Central memory CD8-positive, alpha-beta T cell (primary cell): ENCODE data around the gene LRRN4.

ENCODE experiments used
- ATAC-seq: fragments of 150-1000 bp; cut with Tn5 transposase; replicated peaks from 2 replicates; pipeline ENCODE4 v1.10.0; 2022; ENCODE audit warnings: mild to moderate bottlenecking, moderate FRiP score, moderate number of reproducible peaks; ENCODE audit not compliant: poor library complexity, severe bottlenecking; ENCODE audit errors: extremely low read depth
- DNase-seq, 2 donors: peaks; one replicate each; pipeline ENCODE4 v3.0.0; 2021; ENCODE audit warnings: low spot score in 2 of 2
- H3K27ac Mint-ChIP-seq: one replicate; pipeline ENCODE4 v1.8.0; 2022; ENCODE audit warnings: low read depth, mild to moderate bottlenecking, moderate library complexity, mixed read lengths
- H3K27me3 Mint-ChIP-seq: one replicate; pipeline ENCODE4 v1.8.0; 2022; ENCODE audit warnings: mixed read lengths
- H3K36me3 Mint-ChIP-seq: one replicate; pipeline ENCODE4 v1.8.0; 2022; ENCODE audit warnings: mild to moderate bottlenecking, moderate library complexity, mixed read lengths; ENCODE audit not compliant: insufficient read depth
- H3K4me1 Mint-ChIP-seq: one replicate; pipeline ENCODE4 v1.8.0; 2022; ENCODE audit warnings: mixed read lengths
- H3K4me3 Mint-ChIP-seq: one replicate; pipeline ENCODE4 v1.8.0; 2022; ENCODE audit warnings: mild to moderate bottlenecking, moderate library complexity, mixed read lengths
- H3K9me3 Mint-ChIP-seq: one replicate; pipeline ENCODE4 v1.8.0; 2022; ENCODE audit warnings: mixed read lengths

LRRN4 gene

DNA sequence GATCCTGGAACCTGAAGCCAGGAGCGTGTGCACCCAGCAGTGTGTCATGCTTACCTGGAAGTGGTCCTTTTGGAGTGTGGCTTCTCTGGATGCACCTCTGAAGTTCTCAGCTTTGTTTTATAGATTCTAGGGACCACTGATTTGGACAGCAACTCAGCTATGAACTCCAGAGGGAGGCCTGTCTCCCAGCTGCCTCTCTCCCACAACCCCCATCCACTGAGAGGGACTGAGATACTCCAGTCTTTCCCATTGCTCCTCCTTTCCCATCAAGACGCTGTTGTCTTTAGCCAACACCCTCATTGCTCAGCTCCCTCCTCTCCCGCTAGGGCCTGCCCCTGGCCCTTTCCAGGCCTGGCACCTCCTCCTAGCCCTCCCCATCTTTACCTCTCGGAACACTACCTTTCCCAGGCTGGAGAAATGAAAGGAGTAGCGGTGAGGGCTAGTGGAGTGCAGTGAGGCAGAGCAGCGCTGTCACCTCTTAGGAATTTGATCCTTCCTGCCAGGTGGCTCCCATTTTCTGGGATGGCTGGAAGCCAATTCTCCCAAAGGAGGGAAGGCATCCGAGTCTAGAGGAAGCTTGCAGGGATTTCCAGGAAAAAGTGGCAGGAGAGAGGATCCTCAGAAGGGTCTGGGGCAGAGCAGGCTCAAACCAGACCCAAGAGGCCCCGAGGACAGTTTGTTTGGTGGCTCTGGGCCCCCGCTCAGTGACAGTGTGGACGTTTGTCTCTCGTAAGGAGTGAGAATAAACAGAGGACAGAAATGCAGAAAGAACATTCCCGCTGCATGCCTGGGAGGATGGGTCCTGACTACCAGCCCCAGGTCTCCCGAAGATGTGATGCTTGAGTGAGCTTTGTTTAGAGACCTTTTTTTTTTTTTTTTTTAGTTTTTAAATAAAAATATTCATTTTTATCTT lies at the start of gene LRRN4:
Gene LRRN4 (minus strand): TSS at position 285 of the 913 bp plus-strand sequence. CDS start 1,261 bp downstream, outside the sequence.
- no peak within 1 kb of the TSS for H3K4me3 Mint-ChIP-seq

DNA sequence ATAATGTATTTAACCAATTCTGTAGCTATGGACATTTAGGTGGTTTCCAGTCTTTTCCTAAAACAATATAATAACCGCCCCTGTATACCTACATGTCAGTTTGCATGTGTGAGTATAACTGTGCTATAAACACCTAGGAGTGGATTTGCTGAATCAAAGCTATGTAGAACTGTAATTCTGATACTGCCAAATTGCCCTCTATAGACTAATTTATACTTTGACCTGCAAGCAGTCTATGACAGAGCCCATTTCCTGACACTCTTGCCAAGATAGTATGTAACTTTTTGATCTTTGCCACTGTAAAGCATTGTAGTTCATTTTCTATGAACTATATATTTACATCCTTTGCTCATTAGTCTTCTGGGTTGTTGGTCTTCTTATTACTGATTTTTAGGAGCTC lies 49.4 kb upstream of the LRRN4 start:
- no peaks in the 10 kb centered on the region for H3K9me3 Mint-ChIP-seq
- no peaks in the 10 kb centered on the region for H3K4me1 Mint-ChIP-seq
- no peaks in the 10 kb centered on the region for H3K36me3 Mint-ChIP-seq
- H3K27ac Mint-ChIP-seq = no peak overlapping the region
- H3K4me3 Mint-ChIP-seq = no peak overlapping the region
- ATAC-seq (no peak), DNase-seq (no peak)
- peaks cover 36% of the 10 kb centered on the region for H3K27me3 Mint-ChIP-seq

More for the DNA sequence above, at the start of gene LRRN4:
- ATAC-seq = no peak
- H3K27ac Mint-ChIP-seq = no peak within 1 kb of the TSS
- no peak for DNase-seq
- no peaks in the 10 kb centered on the region for H3K36me3 Mint-ChIP-seq
- no peaks in the 10 kb centered on the region for H3K9me3 Mint-ChIP-seq
- H3K4me1 Mint-ChIP-seq = no peaks in the 10 kb centered on the region
- H3K27me3 Mint-ChIP-seq = peaks cover 65% of the 10 kb centered on the region

DNA sequence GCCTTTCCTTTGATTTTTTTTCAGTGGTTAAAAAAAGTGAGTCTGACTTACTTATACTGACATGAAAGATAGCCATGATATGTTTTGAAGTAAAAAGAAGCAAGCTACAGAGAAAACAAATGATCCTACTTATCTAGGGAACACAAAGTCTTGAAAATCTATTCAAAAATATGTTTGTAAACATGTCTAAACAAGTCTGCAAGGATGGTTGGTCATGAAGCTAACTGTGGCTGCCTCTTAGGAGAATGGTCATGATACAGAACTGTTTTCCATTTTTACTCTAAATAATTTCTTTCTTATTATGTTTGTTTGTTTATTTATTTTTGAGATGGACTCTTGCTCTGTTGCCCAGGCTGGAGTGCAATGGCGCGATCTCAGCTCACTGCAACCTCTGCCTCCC lies 47.5 kb upstream of the LRRN4 start:
- Mint-ChIP-seq H3K27ac (no peak overlapping the region), H3K4me3 (no peak overlapping the region), H3K27me3 (peaks cover 42% of the 10 kb centered on the region), H3K36me3 (no peaks in the 10 kb centered on the region), H3K9me3 (no peaks in the 10 kb centered on the region), H3K4me1 (no peaks in the 10 kb centered on the region)
- ATAC-seq (no peak), DNase-seq (no peak)

DNA sequence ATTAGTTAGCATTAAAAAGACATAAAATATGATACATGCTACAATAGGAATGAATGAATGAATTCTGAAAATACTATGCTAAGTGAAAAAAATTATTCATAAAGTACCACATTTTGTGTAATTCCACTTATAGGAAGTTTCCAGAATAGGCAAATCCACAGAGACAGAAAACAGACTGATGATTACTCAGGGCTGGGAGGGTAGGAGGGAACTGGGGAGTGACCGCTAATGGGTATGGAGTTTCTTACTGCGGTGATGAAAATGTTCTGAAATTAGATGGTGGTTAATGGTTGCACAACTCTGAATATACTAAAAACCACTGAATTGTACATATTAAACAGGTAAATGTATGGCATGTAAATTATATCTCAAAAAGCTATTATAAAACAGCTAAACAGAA lies 46.4 kb upstream of the LRRN4 start:
- DNase-seq = no peak
- Mint-ChIP-seq H3K9me3 (no peaks in the 10 kb centered on the region), H3K27me3 (peaks cover 34% of the 10 kb centered on the region), H3K36me3 (no peaks in the 10 kb centered on the region), H3K4me3 (no peak overlapping the region), H3K27ac (no peak overlapping the region), H3K4me1 (no peaks in the 10 kb centered on the region)
- ATAC-seq = no peak

DNA sequence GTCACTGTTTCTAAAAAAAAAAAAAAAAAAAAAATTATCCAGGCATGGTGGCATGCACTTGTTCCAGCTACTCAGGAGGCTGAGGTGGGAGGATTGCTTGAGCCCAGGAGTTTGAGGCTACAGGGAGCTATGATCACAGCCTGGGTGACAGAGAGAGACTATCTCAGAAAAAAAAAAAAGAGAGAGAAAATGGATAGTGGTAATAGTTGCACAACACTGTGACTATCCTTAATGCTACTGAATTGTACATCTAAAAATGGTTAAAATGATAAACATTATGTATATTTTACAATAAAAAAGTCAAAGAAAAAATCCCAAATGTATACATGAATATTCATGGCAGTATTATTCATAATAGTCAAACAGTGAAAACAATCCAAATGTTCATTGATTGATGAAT lies 46.0 kb upstream of the LRRN4 start:
- H3K9me3 Mint-ChIP-seq = no peaks in the 10 kb centered on the region
- no peak overlapping the region for H3K27ac Mint-ChIP-seq
- no peaks in the 10 kb centered on the region for H3K4me1 Mint-ChIP-seq
- peaks cover 36% of the 10 kb centered on the region for H3K27me3 Mint-ChIP-seq
- no peak for ATAC-seq
- H3K4me3 Mint-ChIP-seq = no peak overlapping the region
- DNase-seq = no peak
- no peaks in the 10 kb centered on the region for H3K36me3 Mint-ChIP-seq

DNA sequence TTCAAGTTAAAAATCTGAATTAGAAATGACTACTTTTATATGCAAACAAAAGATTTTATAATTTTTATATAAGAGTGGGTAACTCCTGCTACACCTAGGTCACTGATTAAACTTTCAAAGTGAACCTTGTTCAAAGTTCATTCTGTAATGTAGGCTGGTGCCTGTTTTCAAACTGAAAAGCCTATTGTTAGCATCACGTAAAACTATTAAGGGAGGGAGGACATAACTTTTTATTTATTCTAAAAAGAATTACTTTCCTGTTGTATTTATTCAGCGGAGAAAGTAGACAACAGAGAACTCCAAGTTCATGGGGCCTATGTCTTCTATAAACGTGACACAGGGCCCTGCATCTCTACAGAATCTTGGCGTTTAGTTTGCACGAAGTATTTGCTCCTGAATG lies 41.5 kb upstream of the LRRN4 start:
- H3K27me3 Mint-ChIP-seq = peaks cover 34% of the 10 kb centered on the region
- ATAC-seq (no peak), DNase-seq (no peak)
- H3K36me3 Mint-ChIP-seq = no peaks in the 10 kb centered on the region
- no peak overlapping the region for H3K4me3 Mint-ChIP-seq
- no peak overlapping the region for H3K27ac Mint-ChIP-seq
- no peaks in the 10 kb centered on the region for H3K4me1 Mint-ChIP-seq
- no peaks in the 10 kb centered on the region for H3K9me3 Mint-ChIP-seq

DNA sequence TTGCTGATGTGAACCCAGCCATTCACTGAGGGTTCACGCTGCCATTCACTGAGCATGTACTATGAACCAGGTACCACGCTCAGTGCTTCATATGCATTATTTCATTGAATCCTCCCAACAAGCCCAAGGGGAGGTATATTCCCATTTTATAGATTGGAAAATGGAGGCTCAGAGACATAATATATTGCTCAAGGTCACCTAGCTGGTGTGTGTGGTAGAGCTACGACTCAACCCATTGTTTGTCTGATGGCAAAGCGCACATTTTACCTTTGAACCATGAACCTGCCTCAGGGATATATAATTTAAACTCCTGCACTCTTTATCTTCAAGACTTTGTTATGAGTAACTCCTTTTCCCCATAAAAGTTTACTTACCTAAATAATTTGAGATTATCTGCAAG lies 40.7 kb upstream of the LRRN4 start:
- H3K9me3 Mint-ChIP-seq = no peaks in the 10 kb centered on the region

DNA sequence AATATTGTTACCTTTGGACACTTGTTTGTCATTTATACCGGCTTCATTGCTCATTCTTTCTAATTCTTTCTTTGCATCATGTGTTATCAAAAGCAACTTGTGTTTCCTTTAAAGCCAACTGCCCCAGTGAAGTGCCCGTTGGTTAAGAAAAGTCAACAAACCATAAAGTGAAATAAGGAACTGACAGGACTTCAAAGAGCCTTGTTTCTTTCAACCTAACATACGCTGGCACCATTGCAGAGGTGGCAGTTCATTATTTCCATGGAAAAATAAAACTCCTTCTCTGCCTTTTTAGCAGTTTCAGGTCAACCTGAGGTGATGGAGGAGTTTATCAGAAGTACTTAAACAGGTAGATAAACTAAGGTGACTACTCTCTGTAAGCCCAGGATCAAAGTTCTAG lies 40.2 kb upstream of the LRRN4 start:
- H3K27me3 Mint-ChIP-seq = peaks cover 48% of the 10 kb centered on the region
- no peaks in the 10 kb centered on the region for H3K9me3 Mint-ChIP-seq
- no peak overlapping the region for H3K27ac Mint-ChIP-seq
- DNase-seq (no peak), ATAC-seq (no peak)
- H3K36me3 Mint-ChIP-seq = no peaks in the 10 kb centered on the region
- H3K4me3 Mint-ChIP-seq = no peak overlapping the region
- H3K4me1 Mint-ChIP-seq = no peaks in the 10 kb centered on the region

More for the DNA sequence above, 40.7 kb upstream of the LRRN4 start:
- DNase-seq (no peak), ATAC-seq (no peak)
- H3K27me3 Mint-ChIP-seq = peaks cover 43% of the 10 kb centered on the region
- H3K4me1 Mint-ChIP-seq = no peaks in the 10 kb centered on the region
- H3K27ac Mint-ChIP-seq = no peak overlapping the region
- H3K4me3 Mint-ChIP-seq = no peak overlapping the region
- H3K36me3 Mint-ChIP-seq = no peaks in the 10 kb centered on the region

DNA sequence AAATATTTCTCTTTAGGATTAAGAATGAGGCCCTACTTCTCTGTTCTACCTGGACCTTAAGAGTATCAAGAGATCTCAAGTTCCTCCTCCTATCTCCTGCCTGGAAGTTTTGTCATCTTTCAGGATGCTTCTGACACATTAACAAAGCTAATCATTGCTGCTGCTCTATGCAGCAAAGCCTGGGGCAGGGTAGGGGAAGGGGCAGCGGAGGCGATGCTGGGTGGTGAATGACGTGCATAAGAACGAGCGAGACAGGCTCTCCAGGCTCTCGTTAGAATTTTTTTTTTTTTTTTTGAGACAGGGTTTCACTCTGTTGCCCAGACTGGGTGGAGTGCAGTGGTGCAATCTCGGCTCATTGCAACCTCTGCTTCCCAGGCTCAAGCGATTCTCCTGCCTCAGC lies 37.8 kb upstream of the LRRN4 start:
- H3K27me3 Mint-ChIP-seq = peaks cover 46% of the 10 kb centered on the region
- no peaks in the 10 kb centered on the region for H3K36me3 Mint-ChIP-seq
- H3K9me3 Mint-ChIP-seq = no peaks in the 10 kb centered on the region
- H3K4me3 Mint-ChIP-seq = no peak overlapping the region
- no peak for ATAC-seq
- H3K4me1 Mint-ChIP-seq = no peaks in the 10 kb centered on the region
- no peak overlapping the region for H3K27ac Mint-ChIP-seq
- no peak for DNase-seq

DNA sequence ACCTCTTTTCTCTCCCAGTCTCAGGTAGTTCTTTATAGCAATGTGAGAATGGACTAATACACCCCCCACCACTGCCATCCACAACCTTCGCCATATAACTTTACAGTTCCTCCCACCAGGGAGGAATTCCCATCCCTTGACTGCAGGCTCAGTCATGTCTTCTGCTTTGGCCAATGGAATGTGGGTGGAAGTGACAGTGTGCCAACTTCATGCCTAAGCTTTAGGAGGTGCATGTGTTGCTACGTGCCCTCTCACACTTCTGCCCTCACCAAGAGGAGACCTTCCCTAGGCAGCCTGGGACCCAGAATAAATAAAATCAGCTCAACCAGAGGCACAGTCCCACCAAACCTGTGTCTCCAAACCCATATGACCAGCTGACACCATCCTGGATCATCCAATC lies 33.0 kb upstream of the LRRN4 start:
- H3K36me3 Mint-ChIP-seq = no peaks in the 10 kb centered on the region
- no peaks in the 10 kb centered on the region for H3K9me3 Mint-ChIP-seq
- peaks cover 28% of the 10 kb centered on the region for H3K27me3 Mint-ChIP-seq
- H3K4me3 Mint-ChIP-seq = no peak overlapping the region
- DNase-seq (no peak), ATAC-seq (no peak)
- H3K4me1 Mint-ChIP-seq = no peaks in the 10 kb centered on the region
- no peak overlapping the region for H3K27ac Mint-ChIP-seq

DNA sequence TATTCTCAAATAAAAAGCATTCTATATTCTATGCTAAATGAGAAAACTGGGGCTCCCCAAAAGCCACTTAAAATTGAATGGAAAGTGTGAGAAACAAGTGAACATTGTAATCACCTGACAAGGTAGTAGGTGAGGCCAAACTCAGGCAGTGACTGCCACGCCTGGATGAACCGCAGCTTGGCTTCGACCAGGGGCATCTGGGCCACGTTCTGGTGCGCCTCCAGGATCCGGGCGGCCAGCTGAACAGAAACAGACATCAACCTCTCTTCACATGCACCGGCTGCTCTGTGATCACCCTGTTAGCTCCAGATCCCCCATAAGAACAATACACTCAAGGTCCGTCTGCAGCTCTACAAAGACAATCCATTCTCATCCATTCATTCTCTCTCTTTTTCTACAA lies 30.1 kb upstream of the LRRN4 start:
- no peaks in the 10 kb centered on the region for H3K9me3 Mint-ChIP-seq
- H3K36me3 Mint-ChIP-seq = no peaks in the 10 kb centered on the region
- ATAC-seq (no peak), DNase-seq (no peak)
- H3K27me3 Mint-ChIP-seq = peaks cover 35% of the 10 kb centered on the region
- no peak overlapping the region for H3K27ac Mint-ChIP-seq
- no peaks in the 10 kb centered on the region for H3K4me1 Mint-ChIP-seq
- no peak overlapping the region for H3K4me3 Mint-ChIP-seq

DNA sequence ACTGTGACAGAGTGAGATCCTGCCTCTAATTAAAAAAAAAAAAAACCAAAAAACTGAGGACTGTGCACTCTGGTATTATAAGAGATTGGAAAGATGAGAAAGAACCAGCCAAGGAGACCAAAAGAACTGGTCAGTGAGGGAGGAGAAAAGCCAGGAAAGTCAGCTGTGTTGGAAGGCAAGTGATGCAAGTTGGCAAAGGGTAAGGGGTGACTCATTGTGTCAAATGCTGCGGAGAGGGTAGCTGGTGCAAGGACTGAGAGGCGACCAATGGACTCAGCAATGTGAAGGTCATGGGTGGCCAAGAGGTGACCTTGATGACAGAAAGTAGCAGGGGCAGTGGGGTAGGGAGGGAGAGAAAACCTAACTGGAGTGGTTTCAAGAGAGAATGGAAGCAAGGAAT lies 27.4 kb upstream of the LRRN4 start:
- Mint-ChIP-seq H3K36me3 (no peaks in the 10 kb centered on the region), H3K4me1 (no peaks in the 10 kb centered on the region), H3K27me3 (peaks cover 24% of the 10 kb centered on the region), H3K27ac (no peak overlapping the region), H3K9me3 (no peaks in the 10 kb centered on the region), H3K4me3 (no peak overlapping the region)
- no peak for ATAC-seq
- no peak for DNase-seq

DNA sequence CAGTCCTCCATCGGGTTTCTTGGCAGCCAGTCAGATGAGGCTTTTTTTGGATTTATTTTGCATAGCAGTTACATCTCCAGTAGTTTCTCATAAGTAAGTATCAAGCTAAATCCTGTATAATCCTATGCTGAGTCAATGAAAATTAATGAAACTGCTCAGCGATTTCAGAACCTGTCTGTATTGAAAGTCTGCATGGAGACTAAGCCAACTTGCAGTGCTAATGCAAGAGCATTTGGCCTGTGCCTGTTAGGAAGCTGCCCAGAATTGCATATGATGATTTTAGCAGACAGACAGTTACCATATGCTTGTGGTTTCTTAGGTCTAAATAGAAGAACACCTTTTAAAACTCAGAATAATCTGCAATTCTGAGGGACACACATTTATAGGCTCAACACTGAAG lies 25.2 kb upstream of the LRRN4 start:
- Mint-ChIP-seq H3K4me3 (no peak overlapping the region), H3K9me3 (no peaks in the 10 kb centered on the region), H3K36me3 (no peaks in the 10 kb centered on the region), H3K4me1 (peaks cover 4% of the 10 kb centered on the region), H3K27ac (no peak overlapping the region), H3K27me3 (peaks cover 28% of the 10 kb centered on the region)
- DNase-seq (no peak), ATAC-seq (no peak)
